Muscle layer of colon (tissue), 2 donors: ENCODE data around the gene CCDC126.

Experiments
- H3K27ac ChIP-seq: one replicate; pipeline ENCODE4 v1.7.0; 2013; ENCODE audit warnings: low read depth, mild to moderate bottlenecking, low read length, moderate library complexity
- H3K27me3 ChIP-seq, 2 donors: one replicate each; pipeline ENCODE4 v1.7.0; 2013; ENCODE audit warnings: low read length in 2 of 2, mild to moderate bottlenecking in 2 of 2; ENCODE audit not compliant: insufficient read depth in 2 of 2, control insufficient read depth in 1 of 2
- H3K36me3 ChIP-seq: one replicate; pipeline ENCODE4 v1.7.0; 2013; ENCODE audit warnings: mild to moderate bottlenecking, low read length; ENCODE audit not compliant: insufficient read depth
- H3K4me1 ChIP-seq: one replicate; pipeline ENCODE4 v1.7.0; 2013; ENCODE audit warnings: mild to moderate bottlenecking, low read length; ENCODE audit not compliant: insufficient read depth
- H3K4me3 ChIP-seq, 2 donors: one replicate each; pipeline ENCODE4 v1.7.0; 2013; ENCODE audit warnings: low read length in 2 of 2, low read depth in 1 of 2, mild to moderate bottlenecking in 1 of 2, moderate library complexity in 1 of 2
- H3K9ac ChIP-seq: one replicate; pipeline ENCODE4 v1.7.0; 2013; ENCODE audit warnings: low read length
- H3K9me3 ChIP-seq: one replicate; pipeline ENCODE4 v1.7.0; 2013; ENCODE audit warnings: mild to moderate bottlenecking, low read length
- donor health status: abdominal sarcoma.
- donor health status: Adenocarcinoma of cecum.

Gene CCDC126

GRCh38 chr7:23633417-23633816 lies 36.2 kb downstream of the CCDC126 start:
- Histone ChIP-seq H3K4me3 (no peak overlapping the region), H3K9ac (no peak overlapping the region), H3K36me3 (peaks cover 6% of the 10 kb centered on the region), H3K4me1 (no peaks in the 10 kb centered on the region), H3K27me3 (no peaks in the 10 kb centered on the region), H3K9me3 (no peaks in the 10 kb centered on the region), H3K27ac (no peak overlapping the region)

GRCh38 chr7:23645822-23646221 lies 48.6 kb downstream of the CCDC126 start:
- Histone ChIP-seq H3K4me1 (no peaks in the 10 kb centered on the region), H3K27me3 (no peaks in the 10 kb centered on the region), H3K9ac (no peak overlapping the region), H3K36me3 (no peaks in the 10 kb centered on the region), H3K9me3 (no peaks in the 10 kb centered on the region), H3K27ac (no peak overlapping the region), H3K4me3 (no peak overlapping the region)

GRCh38 chr7:23653942-23654341 lies 56.8 kb downstream of the CCDC126 start:
- Histone ChIP-seq H3K27ac (no peak overlapping the region), H3K9me3 (peaks cover 11% of the 10 kb centered on the region), H3K36me3 (no peaks in the 10 kb centered on the region), H3K4me3 (no peak overlapping the region), H3K4me1 (no peaks in the 10 kb centered on the region), H3K27me3 (no peaks in the 10 kb centered on the region), H3K9ac (no peak overlapping the region)

- Histone ChIP-seq H3K4me1 (no peaks in the 10 kb centered on the region), H3K27ac (no peak overlapping the region), H3K36me3 (no peaks in the 10 kb centered on the region), H3K9ac (no peak overlapping the region), H3K9me3 (peaks cover 11% of the 10 kb centered on the region), H3K4me3 (no peak overlapping the region), H3K27me3 (no peaks in the 10 kb centered on the region)
These were observed 57.3 kb downstream of the CCDC126 start for GRCh38 chr7:23654508-23654907.

- H3K4me3 ChIP-seq, result no peak overlapping the region
- no peaks in the 10 kb centered on the region for H3K27me3 ChIP-seq
- no peaks in the 10 kb centered on the region for H3K4me1 ChIP-seq
- no peaks in the 10 kb centered on the region for H3K36me3 ChIP-seq
- H3K27ac ChIP-seq, result no peak overlapping the region
- H3K9ac ChIP-seq, result no peak overlapping the region
- H3K9me3 ChIP-seq, result peaks cover 11% of the 10 kb centered on the region
These were observed 58.3 kb downstream of the CCDC126 start for GRCh38 chr7:23655433-23655832.

- Histone ChIP-seq H3K4me1 (no peaks in the 10 kb centered on the region), H3K36me3 (no peaks in the 10 kb centered on the region), H3K4me3 (no peak overlapping the region), H3K9me3 (peaks cover 8% of the 10 kb centered on the region), H3K9ac (no peak overlapping the region), H3K27me3 (no peaks in the 10 kb centered on the region), H3K27ac (no peak overlapping the region)
These were observed 61.7 kb downstream of the CCDC126 start for GRCh38 chr7:23658831-23659427.

GRCh38 chr7:23661385-23661784 lies 64.2 kb downstream of the CCDC126 start:
- no peak overlapping the region for H3K4me3 ChIP-seq
- no peaks in the 10 kb centered on the region for H3K27me3 ChIP-seq
- no peaks in the 10 kb centered on the region for H3K9me3 ChIP-seq

GRCh38 chr7:23662124-23662983 lies 65.2 kb downstream of the CCDC126 start:
- H3K4me3 ChIP-seq, result no peak overlapping the region
- no peaks in the 10 kb centered on the region for H3K36me3 ChIP-seq
- H3K9me3 ChIP-seq, result no peaks in the 10 kb centered on the region
- H3K27me3 ChIP-seq, result no peaks in the 10 kb centered on the region
- no peak overlapping the region for H3K27ac ChIP-seq
- H3K4me1 ChIP-seq, result no peaks in the 10 kb centered on the region
- no peak overlapping the region for H3K9ac ChIP-seq

More at GRCh38 chr7:23661385-23661784, 64.2 kb downstream of the CCDC126 start:
- Histone ChIP-seq H3K27ac (no peak overlapping the region), H3K4me1 (no peaks in the 10 kb centered on the region), H3K9ac (no peak overlapping the region), H3K36me3 (no peaks in the 10 kb centered on the region)

- Histone ChIP-seq H3K4me1 (no peaks in the 10 kb centered on the region), H3K27ac (no peak overlapping the region), H3K4me3 (no peak overlapping the region), H3K36me3 (no peaks in the 10 kb centered on the region), H3K9ac (no peak overlapping the region), H3K9me3 (no peaks in the 10 kb centered on the region), H3K27me3 (no peaks in the 10 kb centered on the region)
These were observed 65.8 kb downstream of the CCDC126 start for GRCh38 chr7:23662984-23663313.

- Histone ChIP-seq H3K4me3 (no peak overlapping the region), H3K4me1 (no peaks in the 10 kb centered on the region), H3K36me3 (no peaks in the 10 kb centered on the region), H3K9ac (no peak overlapping the region), H3K27ac (no peak overlapping the region), H3K9me3 (no peaks in the 10 kb centered on the region), H3K27me3 (no peaks in the 10 kb centered on the region)
These were observed 66.9 kb downstream of the CCDC126 start for GRCh38 chr7:23664122-23664521.

- Histone ChIP-seq H3K27me3 (no peaks in the 10 kb centered on the region), H3K4me1 (no peaks in the 10 kb centered on the region), H3K9me3 (no peaks in the 10 kb centered on the region), H3K36me3 (no peaks in the 10 kb centered on the region), H3K4me3 (no peak overlapping the region), H3K27ac (no peak overlapping the region), H3K9ac (no peak overlapping the region)
These were observed 74.9 kb downstream of the CCDC126 start for GRCh38 chr7:23672033-23672432.
